Measurements from ENCODE around the gene SEPTIN5. TPM values are rescaled to one million over a fixed set of nuclear protein-coding genes. Genes with fewer than 3 reads are reported as not detected.
A peak's percentile ranks its signal among the peaks of the same experiment; 100 is the strongest.

The SEPTIN5 gene
- under 1 TPM; 0.41 to 0.43 TPM for total RNA-seq

DNA sequence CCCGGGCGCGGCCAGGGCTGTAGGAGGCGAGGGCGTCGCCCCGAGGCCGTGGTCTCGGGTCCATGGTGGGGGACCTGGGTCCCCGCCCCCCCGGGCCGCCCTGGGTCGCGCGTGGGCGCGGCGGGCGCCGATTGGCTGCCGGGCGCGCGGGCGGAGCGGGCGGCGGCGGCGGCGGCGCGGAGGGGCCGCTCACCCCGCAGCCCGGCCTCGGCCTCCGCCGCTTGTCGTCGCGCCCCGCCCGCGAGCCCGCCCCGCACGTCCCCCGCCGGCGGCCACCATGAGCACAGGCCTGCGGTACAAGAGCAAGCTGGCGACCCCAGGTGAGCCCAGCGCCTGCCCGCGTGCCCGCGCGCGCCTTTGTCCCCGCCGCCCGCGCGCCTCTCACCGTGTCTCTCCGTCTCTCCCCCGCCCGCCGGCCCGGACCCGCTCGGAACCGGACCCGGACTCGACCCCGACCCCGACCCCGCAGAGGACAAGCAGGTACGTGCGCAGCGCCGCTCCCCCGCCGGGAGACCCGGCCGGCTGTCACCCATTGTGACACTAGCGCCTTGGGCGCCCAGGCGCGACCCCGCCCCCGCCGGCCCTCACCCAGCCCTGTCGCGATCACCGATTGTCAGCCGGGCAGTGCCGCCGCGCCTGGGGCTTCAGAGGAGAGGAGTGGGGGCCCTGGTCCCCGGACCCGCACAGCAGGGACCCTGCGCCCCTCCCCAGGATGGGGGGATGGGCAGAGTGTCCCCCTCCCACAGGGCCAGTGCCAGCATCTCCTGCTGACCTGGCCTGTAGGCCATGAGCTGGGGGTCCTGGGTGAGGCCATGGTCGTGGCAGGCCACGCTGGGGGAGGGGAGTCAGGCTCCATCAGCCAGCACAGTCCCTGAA lies at the start of gene SEPTIN5:
Gene SEPTIN5, plus strand, starts transcription at position 192 of the 876 bp plus-strand sequence. Its CDS starts 86 bp downstream, at position 278.
- Mint-ChIP-seq H3K4me1 (ENCODE audit: low read depth) (peaks cover 8% of the 10 kb centered on the region), H3K27ac (no peak within 1 kb of the TSS), H3K27me3 (peaks cover 18% of the 10 kb centered on the region), H3K36me3 (no peaks in the 10 kb centered on the region), H3K4me3 (peak within 1 kb of the TSS; percentile 29), H3K9me3 (no peaks in the 10 kb centered on the region)
- intact Hi-C loops (cut with micrococcal nuclease), result loop anchor here (1.0 to 10.0 kb wide), 2 partner anchors 40 to 70 kb away; no protein-coding TSS in a partner anchor
- CTCF ChIA-PET, result no interaction called here
- DNase-seq, result no peak
- POLR2A ChIA-PET, result no interaction called here

DNA sequence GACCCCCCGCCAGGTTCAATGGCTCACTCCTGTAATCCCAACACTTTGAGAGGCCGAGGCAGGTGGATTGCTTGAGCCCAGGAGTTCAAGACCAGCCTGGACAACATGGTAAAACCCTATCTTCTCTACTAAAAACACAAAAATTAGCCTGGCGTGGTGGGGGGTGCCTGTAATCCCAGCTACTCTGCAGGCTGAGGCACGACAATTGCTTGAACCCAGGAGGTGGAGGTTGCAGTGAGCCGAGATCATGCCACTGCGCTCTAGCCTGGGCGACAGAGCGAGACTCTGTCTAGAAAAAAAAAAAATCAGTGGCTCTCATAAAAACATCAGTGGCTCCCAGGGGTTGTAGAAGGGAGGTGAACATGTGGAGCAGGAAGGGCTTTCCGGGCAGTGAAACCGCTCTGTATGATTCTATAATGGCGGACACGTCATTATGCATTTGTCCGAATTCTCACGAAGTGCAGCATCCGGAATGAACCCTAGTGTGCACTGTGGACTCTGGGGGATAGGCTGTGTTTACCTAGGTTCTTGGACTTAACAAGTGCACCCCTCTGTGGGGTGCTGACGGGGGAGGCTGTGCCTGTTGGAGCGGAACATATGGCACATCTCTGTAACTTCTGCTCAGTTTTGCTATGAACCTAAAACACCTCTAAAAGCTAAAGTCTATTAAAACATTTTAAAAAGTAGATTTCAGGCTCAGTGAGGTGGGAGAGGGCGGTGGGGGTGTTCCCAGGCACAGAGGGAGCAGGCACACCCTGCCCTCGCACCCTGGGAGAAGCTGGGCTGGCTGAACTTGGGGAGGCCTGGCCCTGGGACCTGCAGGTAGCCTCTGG lies 49.1 kb upstream of the SEPTIN5 start:
- no peak overlapping the region for H3K27ac Mint-ChIP-seq
- intact Hi-C loops (cut with micrococcal nuclease), result no loop called here
- no peaks in the 10 kb centered on the region for H3K4me1 Mint-ChIP-seq (ENCODE audit: low read depth)
- DNase-seq, result no peak
- ChIA-PET CTCF (interaction anchor here (1.0 kb wide), 1 partner anchor 15 kb away, joined by 3 read pairs; no protein-coding TSS in a partner anchor), POLR2A (no interaction called here)
- H3K9me3 Mint-ChIP-seq, result no peaks in the 10 kb centered on the region
- peaks cover 9% of the 10 kb centered on the region for H3K27me3 Mint-ChIP-seq
- H3K4me3 Mint-ChIP-seq, result no peak overlapping the region
- no peaks in the 10 kb centered on the region for H3K36me3 Mint-ChIP-seq

DNA sequence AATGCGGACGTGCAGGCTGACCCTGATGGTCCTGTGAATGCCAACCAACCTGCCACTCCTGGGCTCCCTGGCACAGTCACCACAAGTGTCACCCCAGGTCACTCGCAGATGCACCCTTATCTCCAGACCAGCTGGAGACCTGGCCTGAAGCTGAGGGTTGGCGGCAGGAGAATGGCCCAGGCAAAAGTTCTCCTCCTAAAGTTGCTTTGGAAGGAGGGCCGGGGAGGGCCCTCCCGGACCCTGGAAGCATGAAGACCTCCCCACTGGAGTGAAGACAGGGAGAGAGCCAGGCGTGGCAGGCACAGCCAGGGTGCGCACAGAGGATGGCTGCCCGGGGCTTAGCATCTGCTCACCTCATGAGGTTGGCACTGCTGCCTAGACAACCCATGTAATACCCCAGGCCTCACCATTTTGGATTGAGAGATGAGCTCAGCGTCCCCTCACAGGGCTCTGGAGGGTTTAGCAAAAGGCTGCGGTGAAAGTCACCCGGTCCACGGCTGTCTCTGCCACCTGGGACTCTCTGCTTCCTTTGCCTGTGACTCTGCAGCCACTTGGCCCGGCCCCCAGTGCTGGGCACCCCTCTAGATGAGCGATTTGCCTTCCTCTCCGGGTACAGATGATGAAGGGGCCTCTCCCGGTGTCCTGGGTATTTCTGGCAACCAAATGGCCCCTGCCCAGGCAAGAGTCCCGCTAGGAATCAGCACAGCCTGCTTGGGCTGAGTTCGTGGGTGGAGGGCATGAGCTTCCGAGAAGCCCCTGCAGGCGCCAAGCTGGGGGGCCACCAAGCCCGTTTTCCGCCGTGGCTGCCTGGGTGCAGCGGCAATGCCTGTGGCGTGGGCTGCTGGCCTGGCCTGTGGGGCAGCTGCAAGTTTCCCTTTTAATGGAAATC lies 48.3 kb upstream of the SEPTIN5 start:
- H3K9me3 Mint-ChIP-seq, result no peaks in the 10 kb centered on the region
- POLR2A ChIA-PET, result no interaction called here
- H3K27me3 Mint-ChIP-seq, result peaks cover 9% of the 10 kb centered on the region
- no peak for DNase-seq
- H3K4me1 Mint-ChIP-seq (ENCODE audit: low read depth), result no peaks in the 10 kb centered on the region
- CTCF ChIA-PET, result no interaction called here
- H3K4me3 Mint-ChIP-seq, result no peak overlapping the region
- no peaks in the 10 kb centered on the region for H3K36me3 Mint-ChIP-seq
- no peak overlapping the region for H3K27ac Mint-ChIP-seq
- intact Hi-C loops (cut with micrococcal nuclease), result no loop called here

DNA sequence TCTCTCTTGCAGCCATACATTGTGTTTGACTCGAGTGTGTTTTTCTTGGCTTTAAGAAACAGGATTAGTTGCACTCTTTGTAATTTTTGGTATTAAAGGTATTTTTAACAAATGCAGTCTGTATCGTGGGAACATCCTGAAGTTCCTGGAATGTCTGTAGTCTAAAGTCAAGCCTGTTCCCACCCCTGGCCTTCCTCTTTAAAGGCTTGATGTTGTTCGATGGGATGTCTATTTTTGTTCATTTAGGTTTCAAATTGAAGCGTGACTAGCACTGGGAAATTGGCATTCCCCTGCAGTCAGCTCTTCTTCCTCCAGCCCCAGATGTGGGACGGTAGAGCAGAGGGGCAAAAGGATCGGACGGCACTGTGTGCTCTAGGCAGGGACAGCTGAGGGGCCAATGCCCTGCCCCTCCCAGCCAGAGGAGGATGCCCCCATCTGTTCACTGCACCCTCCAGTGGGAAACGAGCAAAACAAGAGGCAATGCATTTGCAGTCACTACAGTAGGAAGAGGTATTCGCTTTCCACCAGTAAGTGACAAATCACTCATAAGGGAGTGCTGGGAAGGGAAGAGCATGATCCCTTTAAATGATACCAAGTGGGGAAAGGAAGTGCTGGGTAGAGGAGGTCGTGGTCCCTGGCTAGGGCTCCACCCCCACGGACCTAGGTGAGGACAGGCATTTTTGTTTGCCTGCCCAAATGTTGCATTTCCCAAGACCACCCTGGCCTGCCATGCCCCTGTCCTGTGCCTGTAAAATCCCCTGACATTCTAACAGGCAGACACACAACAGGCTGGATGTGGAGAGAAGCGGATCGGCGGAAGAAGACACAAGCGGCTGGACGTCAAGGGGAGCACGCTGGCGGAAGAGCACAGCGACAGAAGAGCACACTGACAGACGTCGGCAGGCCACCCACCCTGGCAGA lies 47.4 kb upstream of the SEPTIN5 start:
- POLR2A ChIA-PET, result no interaction called here
- Mint-ChIP-seq H3K36me3 (no peaks in the 10 kb centered on the region), H3K4me3 (no peak overlapping the region), H3K4me1 (ENCODE audit: low read depth) (no peaks in the 10 kb centered on the region), H3K27me3 (peaks cover 9% of the 10 kb centered on the region), H3K9me3 (no peaks in the 10 kb centered on the region), H3K27ac (no peak overlapping the region)
- intact Hi-C loops (cut with micrococcal nuclease), result no loop called here
- CTCF ChIA-PET, result no interaction called here
- no peak for DNase-seq

DNA sequence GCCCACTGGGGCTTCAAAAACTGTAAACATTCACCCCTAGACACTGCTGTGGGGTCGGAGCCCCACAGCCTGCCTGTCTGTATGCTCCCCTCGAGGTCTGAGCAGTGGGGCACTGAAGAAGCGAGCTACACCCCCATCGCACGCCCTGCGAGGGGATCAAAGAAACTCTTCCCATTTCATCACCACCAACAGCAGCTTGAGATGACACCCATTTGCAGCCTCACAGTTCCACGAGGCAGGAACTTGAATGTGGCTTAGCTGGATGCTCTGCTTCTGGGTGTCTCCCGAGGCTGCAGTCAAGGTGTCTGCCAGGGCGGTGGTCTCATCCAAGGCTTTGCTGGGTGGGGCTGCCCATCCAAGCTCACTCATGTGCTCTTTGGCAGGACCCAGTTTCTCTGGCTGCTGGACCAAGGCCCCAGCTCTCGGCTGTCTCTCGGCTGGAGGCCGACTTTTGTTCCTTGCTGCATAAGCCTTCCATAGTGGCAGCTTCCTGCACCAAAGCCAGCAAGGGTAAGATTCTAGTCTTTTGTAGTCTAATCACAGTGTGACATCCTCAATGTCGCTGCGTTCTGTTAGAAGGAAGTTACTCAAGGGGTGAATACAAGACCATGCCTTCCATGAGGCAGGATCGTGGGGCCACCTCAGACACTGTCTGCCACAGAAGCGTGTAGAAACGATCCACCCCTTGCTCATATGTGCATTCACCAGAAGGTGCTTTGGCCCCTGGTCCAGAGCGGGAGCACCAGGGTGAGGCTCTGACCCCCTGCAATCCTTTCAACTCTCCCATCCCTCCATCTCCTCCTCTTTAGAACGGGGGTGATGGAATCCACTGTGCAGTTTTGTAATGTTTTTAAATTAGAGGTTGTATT lies 46.2 kb upstream of the SEPTIN5 start:
- intact Hi-C loops (cut with micrococcal nuclease), result no loop called here
- ChIA-PET CTCF (interaction anchor here (1.5 kb wide), 1 partner anchor 62 kb away, joined by 4 read pairs; no protein-coding TSS in a partner anchor), POLR2A (no interaction called here)
- Mint-ChIP-seq H3K27me3 (peaks cover 9% of the 10 kb centered on the region), H3K27ac (no peak overlapping the region), H3K9me3 (no peaks in the 10 kb centered on the region), H3K4me1 (ENCODE audit: low read depth) (no peaks in the 10 kb centered on the region), H3K36me3 (no peaks in the 10 kb centered on the region), H3K4me3 (no peak overlapping the region)
- DNase-seq, result no peak

DNA sequence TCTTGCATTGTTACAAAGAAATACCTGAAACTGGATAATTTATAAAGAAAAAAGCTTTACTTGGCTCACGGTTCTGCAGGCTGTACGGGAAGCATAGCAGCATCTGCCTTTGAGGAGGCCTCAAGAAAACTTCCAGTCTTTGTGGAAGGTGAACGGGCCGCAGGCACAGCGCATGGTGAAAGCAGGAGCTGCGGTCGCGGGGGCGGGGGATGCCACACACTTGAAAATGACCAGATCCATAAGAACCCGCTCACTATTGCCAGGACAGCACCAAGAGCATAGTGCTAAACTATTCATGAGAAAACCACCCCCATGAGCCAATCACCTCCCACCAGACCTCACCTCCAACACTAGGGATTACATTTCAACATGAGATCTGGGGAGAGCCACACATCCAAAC lies 45.6 kb upstream of the SEPTIN5 start:
- no peaks in the 10 kb centered on the region for H3K9me3 Mint-ChIP-seq
- no peaks in the 10 kb centered on the region for H3K4me1 Mint-ChIP-seq (ENCODE audit: low read depth)
- peaks cover 12% of the 10 kb centered on the region for H3K27me3 Mint-ChIP-seq
- ChIA-PET CTCF (interaction anchor here (1.0 to 1.5 kb wide), 3 partner anchors 10 to 62 kb away, joined by 3 to 5 read pairs (median 4); no protein-coding TSS in a partner anchor), POLR2A (no interaction called here)
- H3K27ac Mint-ChIP-seq, result no peak overlapping the region
- intact Hi-C loops (cut with micrococcal nuclease), result no loop called here
- no peaks in the 10 kb centered on the region for H3K36me3 Mint-ChIP-seq
- no peak overlapping the region for H3K4me3 Mint-ChIP-seq
- no peak for DNase-seq

DNA sequence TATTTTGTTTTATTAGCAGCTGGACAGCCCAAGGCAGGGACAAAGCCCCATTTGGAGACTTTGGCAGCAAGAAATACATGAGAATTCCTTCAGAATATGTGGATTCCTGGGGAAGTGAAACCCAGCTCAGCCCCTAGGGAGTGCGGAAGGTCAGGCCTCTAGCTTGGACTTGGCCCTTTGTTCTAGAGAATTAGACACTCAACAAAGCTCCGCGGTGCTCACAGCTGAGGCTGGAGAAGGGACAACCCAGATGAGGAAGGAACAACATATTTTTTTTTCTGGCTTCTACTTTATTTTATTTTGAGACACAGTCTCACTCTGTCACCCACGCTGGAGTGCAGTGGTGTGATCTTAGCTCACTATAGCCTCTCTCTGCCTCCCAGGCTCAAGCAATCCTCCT lies 44.7 kb upstream of the SEPTIN5 start:
- Mint-ChIP-seq H3K4me1 (ENCODE audit: low read depth) (no peaks in the 10 kb centered on the region), H3K27ac (no peak overlapping the region), H3K9me3 (no peaks in the 10 kb centered on the region), H3K27me3 (peaks cover 12% of the 10 kb centered on the region), H3K36me3 (no peaks in the 10 kb centered on the region), H3K4me3 (no peak overlapping the region)
- ChIA-PET CTCF (interaction anchor here (1.0 to 1.5 kb wide), 3 partner anchors 9 to 61 kb away, joined by 3 to 5 read pairs (median 4); no protein-coding TSS in a partner anchor), POLR2A (no interaction called here)
- no peak for DNase-seq
- intact Hi-C loops (cut with micrococcal nuclease), result no loop called here

DNA sequence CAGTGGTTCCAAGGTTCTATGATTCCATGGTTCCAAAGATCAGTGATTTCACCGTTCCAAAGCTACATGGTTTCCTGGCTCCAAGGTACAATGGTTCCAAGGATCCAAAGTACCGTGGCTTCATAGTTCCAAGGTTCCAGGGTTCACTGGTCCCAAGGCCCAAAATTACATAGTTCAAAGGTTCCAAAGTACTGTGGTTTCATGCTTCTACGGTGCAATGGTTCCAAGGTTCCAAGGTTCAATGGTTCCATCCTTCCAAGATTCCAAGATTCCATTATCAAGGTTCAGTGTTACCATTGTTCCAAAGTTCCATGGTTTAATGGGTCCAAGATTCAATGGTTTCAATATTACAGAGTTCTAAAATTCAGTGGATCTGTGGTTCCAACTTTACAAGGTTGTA lies 43.0 kb upstream of the SEPTIN5 start:
- Mint-ChIP-seq H3K4me3 (no peak overlapping the region), H3K36me3 (no peaks in the 10 kb centered on the region), H3K27ac (no peak overlapping the region), H3K4me1 (ENCODE audit: low read depth) (no peaks in the 10 kb centered on the region), H3K9me3 (no peaks in the 10 kb centered on the region), H3K27me3 (peaks cover 10% of the 10 kb centered on the region)
- intact Hi-C loops (cut with micrococcal nuclease), result no loop called here
- ChIA-PET CTCF (no interaction called here), POLR2A (no interaction called here)
- DNase-seq, result no peak

DNA sequence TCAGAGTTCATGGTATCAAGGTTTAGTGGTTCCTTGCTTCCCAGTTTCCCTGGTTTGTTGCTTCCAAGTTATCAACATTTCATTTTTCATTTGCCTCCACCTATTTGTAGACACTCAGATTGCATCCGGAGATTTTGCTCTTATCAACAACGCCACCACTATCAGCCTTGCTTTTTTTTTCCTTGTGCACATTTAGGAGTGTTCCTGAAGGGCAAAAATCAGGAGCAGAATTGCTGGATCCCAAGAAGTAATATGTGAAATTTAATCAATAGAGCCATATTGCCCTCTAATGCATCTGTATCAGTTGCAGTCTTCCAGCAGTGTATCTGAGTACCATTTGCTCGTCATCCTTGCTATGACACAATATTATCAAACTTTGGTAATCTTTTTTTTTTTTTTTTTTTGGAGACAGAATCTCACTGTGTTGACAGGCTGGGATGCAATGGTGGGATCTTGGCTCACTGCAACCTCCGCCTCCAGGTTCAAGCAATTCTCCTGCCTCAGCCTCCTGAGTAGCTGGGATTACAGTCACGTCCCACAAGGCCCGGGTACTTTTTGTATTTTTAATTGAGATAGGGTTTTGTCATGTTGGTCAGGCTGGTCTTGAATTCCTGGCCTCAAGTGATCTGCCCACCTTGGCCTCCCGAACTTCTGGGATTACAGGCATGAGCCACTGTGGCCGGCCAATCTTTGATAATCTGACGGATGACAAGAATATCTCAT lies 42.1 kb upstream of the SEPTIN5 start:
- intact Hi-C loops (cut with micrococcal nuclease), result no loop called here
- Mint-ChIP-seq H3K27me3 (peaks cover 4% of the 10 kb centered on the region), H3K27ac (no peak overlapping the region), H3K4me3 (no peak overlapping the region), H3K4me1 (ENCODE audit: low read depth) (no peaks in the 10 kb centered on the region), H3K9me3 (no peaks in the 10 kb centered on the region), H3K36me3 (no peaks in the 10 kb centered on the region)
- ChIA-PET POLR2A (no interaction called here), CTCF (no interaction called here)
- no peak for DNase-seq

DNA sequence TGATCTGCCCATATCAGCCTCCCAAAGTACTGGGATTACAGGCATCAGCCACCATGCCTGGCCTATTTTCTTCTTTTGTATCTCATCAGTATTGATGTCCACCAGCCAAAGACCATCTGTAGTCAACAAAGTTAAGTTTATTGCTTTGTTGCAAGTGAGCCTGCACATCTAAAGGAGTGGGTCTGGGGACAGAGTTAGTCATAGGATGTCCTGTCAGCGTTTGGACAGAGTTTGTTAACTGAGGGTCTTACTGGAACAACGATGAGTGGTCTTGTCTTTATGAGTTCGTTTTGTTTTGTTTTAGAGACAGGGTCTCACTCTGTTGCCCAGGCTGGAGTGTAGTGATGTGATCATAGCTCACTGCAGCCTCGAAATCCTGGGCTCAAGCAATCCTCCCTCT lies 40.6 kb upstream of the SEPTIN5 start:
- Mint-ChIP-seq H3K27ac (no peak overlapping the region), H3K9me3 (no peaks in the 10 kb centered on the region), H3K36me3 (no peaks in the 10 kb centered on the region), H3K4me3 (no peak overlapping the region), H3K27me3 (peaks cover 3% of the 10 kb centered on the region), H3K4me1 (ENCODE audit: low read depth) (no peaks in the 10 kb centered on the region)
- no peak for DNase-seq
- ChIA-PET POLR2A (no interaction called here), CTCF (no interaction called here)
- intact Hi-C loops (cut with micrococcal nuclease), result loop anchor here (1.0 kb wide), 1 partner anchor 42 kb away; no protein-coding TSS in a partner anchor
